Measurements from ENCODE around the gene THSD4. TPM values are rescaled to one million over a fixed set of nuclear protein-coding genes. Genes with fewer than 3 reads are reported as not detected.
"Not testable (repeated sequence)": the region's sequence is repeated elsewhere in the genome, so short reads cannot be mapped to it uniquely, and the experiment has no call there.

The THSD4 gene
- polyA plus RNA-seq, 1 donor from 2014 or later = 0.46 TPM

DNA sequence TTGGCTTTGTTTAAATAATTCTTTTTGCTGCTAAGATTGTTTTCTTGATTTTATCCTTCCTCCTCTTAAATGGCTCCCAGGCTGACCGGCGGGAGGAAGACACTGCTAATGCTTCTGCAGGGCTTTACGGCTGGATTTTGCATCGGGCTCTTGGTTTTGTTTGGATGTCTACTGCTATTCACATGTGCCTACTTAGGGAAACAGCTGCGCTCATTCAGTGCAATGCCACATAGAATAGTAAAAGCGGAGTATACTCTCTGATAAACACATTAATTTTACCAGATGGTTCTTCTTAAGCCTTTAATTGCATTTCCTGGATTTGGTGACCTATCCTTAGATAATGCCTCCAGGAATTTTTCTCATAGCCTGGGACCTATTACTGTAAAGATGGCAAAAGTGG lies 146.6 kb downstream of the THSD4 start:
- Histone ChIP-seq H3K9ac (ENCODE audit: low read length) (no peak overlapping the region), H3K79me2 (replicated peaks; ENCODE audit: insufficient read depth, low read length) (no peaks in the 10 kb centered on the region), H3K4me2 (ENCODE audit: low read length) (no peak overlapping the region), H3K9me3 (ENCODE audit: low read length) (no peaks in the 10 kb centered on the region), H3K27ac (ENCODE audit: low read length) (no peak overlapping the region), H3K27me3 (ENCODE audit: insufficient read depth, low read depth, low read length) (no peaks in the 10 kb centered on the region), H4K20me1 (ENCODE audit: insufficient read depth) (no peaks in the 10 kb centered on the region), H3K9me2 (ENCODE audit: insufficient read depth, low read length) (no peaks in the 10 kb centered on the region), H3K36me3 (ENCODE audit: insufficient read depth, low read length) (no peaks in the 10 kb centered on the region), H3F3A (ENCODE audit: insufficient read depth, low read length, poor library complexity, severe bottlenecking) (no peaks in the 10 kb centered on the region), H3K4me3 (ENCODE audit: low read length) (no peak overlapping the region), H2AFZ (ENCODE audit: low read depth, low read length) (no peak overlapping the region)
- TF ChIP-seq POLR2AphosphoS5 (IDR thresholded peaks at IDR 0.05) = no peak
- TF ChIP-seq, protein P1, sequence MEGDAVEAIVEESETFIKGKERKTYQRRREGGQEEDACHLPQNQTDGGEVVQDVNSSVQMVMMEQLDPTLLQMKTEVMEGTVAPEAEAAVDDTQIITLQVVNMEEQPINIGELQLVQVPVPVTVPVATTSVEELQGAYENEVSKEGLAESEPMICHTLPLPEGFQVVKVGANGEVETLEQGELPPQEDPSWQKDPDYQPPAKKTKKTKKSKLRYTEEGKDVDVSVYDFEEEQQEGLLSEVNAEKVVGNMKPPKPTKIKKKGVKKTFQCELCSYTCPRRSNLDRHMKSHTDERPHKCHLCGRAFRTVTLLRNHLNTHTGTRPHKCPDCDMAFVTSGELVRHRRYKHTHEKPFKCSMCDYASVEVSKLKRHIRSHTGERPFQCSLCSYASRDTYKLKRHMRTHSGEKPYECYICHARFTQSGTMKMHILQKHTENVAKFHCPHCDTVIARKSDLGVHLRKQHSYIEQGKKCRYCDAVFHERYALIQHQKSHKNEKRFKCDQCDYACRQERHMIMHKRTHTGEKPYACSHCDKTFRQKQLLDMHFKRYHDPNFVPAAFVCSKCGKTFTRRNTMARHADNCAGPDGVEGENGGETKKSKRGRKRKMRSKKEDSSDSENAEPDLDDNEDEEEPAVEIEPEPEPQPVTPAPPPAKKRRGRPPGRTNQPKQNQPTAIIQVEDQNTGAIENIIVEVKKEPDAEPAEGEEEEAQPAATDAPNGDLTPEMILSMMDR (IDR thresholded peaks at IDR 0.05; ENCODE audit: poor library complexity, severe bottlenecking) = no peak
- TF ChIP-seq, protein P2, sequence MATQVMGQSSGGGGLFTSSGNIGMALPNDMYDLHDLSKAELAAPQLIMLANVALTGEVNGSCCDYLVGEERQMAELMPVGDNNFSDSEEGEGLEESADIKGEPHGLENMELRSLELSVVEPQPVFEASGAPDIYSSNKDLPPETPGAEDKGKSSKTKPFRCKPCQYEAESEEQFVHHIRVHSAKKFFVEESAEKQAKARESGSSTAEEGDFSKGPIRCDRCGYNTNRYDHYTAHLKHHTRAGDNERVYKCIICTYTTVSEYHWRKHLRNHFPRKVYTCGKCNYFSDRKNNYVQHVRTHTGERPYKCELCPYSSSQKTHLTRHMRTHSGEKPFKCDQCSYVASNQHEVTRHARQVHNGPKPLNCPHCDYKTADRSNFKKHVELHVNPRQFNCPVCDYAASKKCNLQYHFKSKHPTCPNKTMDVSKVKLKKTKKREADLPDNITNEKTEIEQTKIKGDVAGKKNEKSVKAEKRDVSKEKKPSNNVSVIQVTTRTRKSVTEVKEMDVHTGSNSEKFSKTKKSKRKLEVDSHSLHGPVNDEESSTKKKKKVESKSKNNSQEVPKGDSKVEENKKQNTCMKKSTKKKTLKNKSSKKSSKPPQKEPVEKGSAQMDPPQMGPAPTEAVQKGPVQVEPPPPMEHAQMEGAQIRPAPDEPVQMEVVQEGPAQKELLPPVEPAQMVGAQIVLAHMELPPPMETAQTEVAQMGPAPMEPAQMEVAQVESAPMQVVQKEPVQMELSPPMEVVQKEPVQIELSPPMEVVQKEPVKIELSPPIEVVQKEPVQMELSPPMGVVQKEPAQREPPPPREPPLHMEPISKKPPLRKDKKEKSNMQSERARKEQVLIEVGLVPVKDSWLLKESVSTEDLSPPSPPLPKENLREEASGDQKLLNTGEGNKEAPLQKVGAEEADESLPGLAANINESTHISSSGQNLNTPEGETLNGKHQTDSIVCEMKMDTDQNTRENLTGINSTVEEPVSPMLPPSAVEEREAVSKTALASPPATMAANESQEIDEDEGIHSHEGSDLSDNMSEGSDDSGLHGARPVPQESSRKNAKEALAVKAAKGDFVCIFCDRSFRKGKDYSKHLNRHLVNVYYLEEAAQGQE (IDR thresholded peaks at IDR 0.05; ENCODE audit: borderline replicate concordance) = no peak

DNA sequence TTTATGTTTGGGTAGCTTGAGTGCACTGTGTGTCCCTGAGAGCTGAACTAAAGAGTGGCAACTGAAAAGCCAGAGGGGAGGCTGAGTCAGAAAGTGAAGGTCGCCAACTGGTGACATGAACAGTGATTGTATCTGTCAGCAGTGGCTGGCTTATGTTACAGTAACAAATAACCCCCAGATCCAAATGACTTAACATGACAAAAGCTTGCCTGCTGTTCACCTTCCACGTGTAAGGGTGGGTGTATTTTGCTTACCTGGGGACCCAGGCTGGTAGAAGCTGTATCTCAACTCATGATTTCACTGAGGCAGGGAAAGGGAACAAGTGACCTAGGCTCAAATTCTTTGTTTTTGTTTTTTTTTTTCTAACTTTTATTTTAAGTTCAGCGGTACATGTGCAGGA lies 147.3 kb downstream of the THSD4 start:
- no peaks in the 10 kb centered on the region for H3F3A ChIP-seq (ENCODE audit: insufficient read depth, low read length, poor library complexity, severe bottlenecking)
- H3K27ac ChIP-seq (ENCODE audit: low read length) = no peak overlapping the region
- TF ChIP-seq RAD21 (conservative IDR thresholded peaks at IDR 0.05) (no peak), POLR2AphosphoS5 (IDR thresholded peaks at IDR 0.05) (no peak), MXI1 (conservative IDR thresholded peaks at IDR 0.05; ENCODE audit: poor library complexity, severe bottlenecking) (no peak), SMC3 (conservative IDR thresholded peaks at IDR 0.05; ENCODE audit: poor library complexity) (no peak), TAF1 (IDR thresholded peaks at IDR 0.05; ENCODE audit: low read depth) (no peak), EP300 (conservative IDR thresholded peaks at IDR 0.05; ENCODE audit: poor library complexity, severe bottlenecking) (no peak), EZH2 (IDR thresholded peaks at IDR 0.05; ENCODE audit: borderline replicate concordance, insufficient read depth, low read length, poor library complexity, severe bottlenecking) (no peak)
- TF ChIP-seq, protein P2 (IDR thresholded peaks at IDR 0.05; ENCODE audit: borderline replicate concordance) = no peak
- TF ChIP-seq, protein P1 (IDR thresholded peaks at IDR 0.05; ENCODE audit: poor library complexity, severe bottlenecking) = no peak
- no peak overlapping the region for H3K4me2 ChIP-seq (ENCODE audit: low read length)
- no peaks in the 10 kb centered on the region for H3K9me2 ChIP-seq (ENCODE audit: insufficient read depth, low read length)
- H3K36me3 ChIP-seq (ENCODE audit: insufficient read depth, low read length) = no peaks in the 10 kb centered on the region
- no peak overlapping the region for H3K4me3 ChIP-seq (ENCODE audit: low read length)
- no peaks in the 10 kb centered on the region for H3K9me3 ChIP-seq (ENCODE audit: low read length)
- no peaks in the 10 kb centered on the region for H4K20me1 ChIP-seq (ENCODE audit: insufficient read depth)
- no peaks in the 10 kb centered on the region for H3K79me2 ChIP-seq (replicated peaks; ENCODE audit: insufficient read depth, low read length)
- no peak overlapping the region for H2AFZ ChIP-seq (ENCODE audit: low read depth, low read length)
- H3K27me3 ChIP-seq (ENCODE audit: insufficient read depth, low read depth, low read length) = no peaks in the 10 kb centered on the region
- no peak overlapping the region for H3K9ac ChIP-seq (ENCODE audit: low read length)

DNA sequence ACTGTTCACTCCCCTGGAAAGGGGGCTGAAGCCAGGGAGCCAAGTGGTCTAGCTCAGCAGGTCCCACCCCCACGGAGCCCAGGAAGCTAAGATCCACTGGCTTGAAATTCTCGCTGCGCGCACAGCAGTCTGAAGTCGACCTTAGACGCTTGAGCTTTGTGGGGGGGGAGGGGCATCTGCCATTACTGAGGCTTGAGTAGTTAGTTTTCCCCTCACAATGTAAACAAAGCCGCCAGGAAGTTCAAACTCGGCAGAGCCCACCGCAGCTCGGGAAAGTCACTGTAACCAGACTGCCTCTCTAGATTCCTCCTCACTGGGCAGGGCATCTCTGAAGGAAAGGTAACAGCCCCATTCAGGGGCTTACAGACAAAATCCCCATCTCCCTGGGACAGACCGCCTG lies 150.3 kb downstream of the THSD4 start:
- H3K4me3 ChIP-seq (ENCODE audit: low read length); H3K9ac ChIP-seq (ENCODE audit: low read length); H3K27ac ChIP-seq (ENCODE audit: low read length); H4K20me1 ChIP-seq (ENCODE audit: insufficient read depth); H2AFZ ChIP-seq (ENCODE audit: low read depth, low read length); H3K9me3 ChIP-seq (ENCODE audit: low read length); H3K9me2 ChIP-seq (ENCODE audit: insufficient read depth, low read length); H3F3A ChIP-seq (ENCODE audit: insufficient read depth, low read length, poor library complexity, severe bottlenecking); H3K27me3 ChIP-seq (ENCODE audit: insufficient read depth, low read depth, low read length); H3K36me3 ChIP-seq (ENCODE audit: insufficient read depth, low read length); H3K79me2 ChIP-seq (replicated peaks; ENCODE audit: insufficient read depth, low read length); H3K4me2 ChIP-seq (ENCODE audit: low read length): not testable (repeated sequence)

Data from neural cell (in vitro differentiated cells).